Renal cortex interstitium (tissue), 11 donors: ENCODE measurements around the gene TULP1. TPM values are rescaled to one million over a fixed set of nuclear protein-coding genes. Genes with fewer than 3 reads are reported as not detected.

ENCODE experiments used
- DNase-seq, 11 donors: peaks; one replicate each; pipeline ENCODE4 v3.0.0-alpha.2; 2013; ENCODE audit warnings: low read depth in 9 of 11, low spot score in 4 of 11; ENCODE audit errors: extremely low read depth in 1 of 11
- polyA plus RNA-seq, 3 donors: library from polyadenylated mRNA; unstranded; fragments of 120-200 nt; gene quantifications; one replicate each; pipeline ENCODE4 v1.2.1, GENCODE V29; 2013; ENCODE audit not compliant: insufficient read length in 3 of 3

TULP1 gene
- polyA plus RNA-seq, 3 donors = 1.6 to 3.7 (median 3.1) TPM

GRCh38 chr6:35501784-35502183 is 10.9 kb downstream of the TULP1 start:
- DNase-seq = no peak

GRCh38 chr6:35500782-35501181 is 11.9 kb downstream of the TULP1 start:
- DNase-seq = no peak

DNA sequence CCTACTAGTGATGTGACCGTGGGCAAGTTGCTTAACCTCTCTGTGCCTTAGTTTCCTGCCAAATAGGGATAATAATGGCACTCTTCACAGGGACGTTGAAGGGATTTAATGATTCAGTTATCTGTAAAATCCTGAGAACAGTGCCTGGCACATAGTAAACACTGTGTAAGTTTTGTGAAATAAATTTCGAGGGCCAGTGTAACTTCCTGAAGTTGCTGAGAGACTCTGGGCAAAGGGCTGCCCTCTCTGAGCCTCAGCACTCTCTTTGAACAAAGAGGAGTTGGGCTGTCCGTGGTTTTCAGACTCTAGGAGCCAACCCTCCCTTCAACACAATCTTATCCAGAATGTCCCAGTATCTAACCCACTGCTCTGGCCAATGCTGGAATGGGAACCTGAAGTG is 13.3 kb downstream of the TULP1 start:
- no peak for DNase-seq

DNA sequence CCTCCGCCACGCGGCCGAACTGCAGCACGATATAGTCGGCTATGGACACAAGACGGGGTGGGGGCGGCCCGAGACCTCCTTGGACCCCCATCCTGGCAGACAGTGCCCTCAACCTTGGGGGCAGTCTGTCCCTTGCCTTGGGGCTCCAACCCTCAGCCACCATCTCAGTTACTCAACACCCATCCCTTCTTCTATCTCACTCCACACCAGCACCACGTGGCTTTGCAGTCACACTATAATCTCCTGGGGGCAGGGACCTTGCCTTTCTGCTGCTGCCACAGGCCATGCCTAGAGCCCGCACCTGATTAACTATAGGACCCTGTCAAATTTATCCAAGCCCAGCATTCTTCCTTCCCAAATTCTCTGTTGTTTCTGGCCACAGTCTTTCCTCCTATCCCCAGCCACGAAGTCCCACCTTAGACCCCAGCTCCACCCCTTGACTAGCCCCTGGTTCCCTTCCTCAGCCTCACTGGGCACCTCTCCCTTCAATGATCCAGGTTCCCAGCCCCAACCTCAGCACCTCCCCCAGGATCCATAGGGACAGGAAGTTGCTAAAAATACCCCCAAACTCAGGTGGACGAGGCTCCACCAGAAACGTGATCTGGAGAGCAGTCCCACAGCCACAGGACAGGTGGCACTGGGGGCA is 14.2 kb downstream of the TULP1 start:
- no peak for DNase-seq

DNA sequence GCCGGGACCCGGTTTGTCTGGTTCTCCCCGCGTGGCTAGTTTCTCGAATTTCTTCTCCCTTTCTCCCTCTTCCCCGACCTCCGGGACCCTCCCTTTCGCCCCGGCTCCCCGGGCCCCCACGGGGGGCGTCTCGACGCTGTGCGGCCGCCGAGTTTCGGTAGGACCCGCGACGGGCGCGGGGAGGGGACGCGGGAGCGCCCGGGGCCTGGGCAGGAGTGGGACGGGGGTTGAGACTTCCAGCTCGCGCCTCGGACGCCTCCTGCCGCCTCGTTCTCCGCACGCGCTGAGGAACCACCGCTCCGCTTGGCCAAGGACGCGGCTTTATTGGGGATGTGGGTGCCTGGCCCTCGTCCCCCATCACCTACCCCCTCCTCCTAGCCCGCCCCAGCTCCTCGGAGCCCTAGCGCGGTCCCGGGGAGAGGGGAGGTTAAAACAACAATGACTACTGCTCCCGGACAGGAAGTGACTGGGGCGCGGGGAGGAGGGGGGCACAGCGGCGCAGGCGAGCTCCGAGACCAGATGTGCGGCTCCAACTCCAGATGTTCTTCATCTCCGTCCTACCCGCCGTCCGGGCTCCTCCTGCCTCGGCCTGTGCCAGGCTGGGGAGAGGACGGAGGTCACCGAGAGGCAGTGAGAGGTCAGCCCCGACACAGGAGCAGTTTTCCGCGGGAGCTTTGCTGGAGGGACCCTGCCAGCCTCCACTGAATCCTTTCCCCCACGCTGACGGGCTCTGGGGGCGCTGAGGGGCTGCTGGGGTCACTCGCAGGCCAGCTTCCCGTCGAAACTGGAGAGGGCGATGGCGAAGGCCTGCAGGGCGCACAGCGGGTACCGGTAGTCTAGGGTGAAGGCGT is 14.9 kb downstream of the TULP1 start:
- DNase-seq = peak in 6 of 11 donors; percentile 72 to 83 (median 78)

DNA sequence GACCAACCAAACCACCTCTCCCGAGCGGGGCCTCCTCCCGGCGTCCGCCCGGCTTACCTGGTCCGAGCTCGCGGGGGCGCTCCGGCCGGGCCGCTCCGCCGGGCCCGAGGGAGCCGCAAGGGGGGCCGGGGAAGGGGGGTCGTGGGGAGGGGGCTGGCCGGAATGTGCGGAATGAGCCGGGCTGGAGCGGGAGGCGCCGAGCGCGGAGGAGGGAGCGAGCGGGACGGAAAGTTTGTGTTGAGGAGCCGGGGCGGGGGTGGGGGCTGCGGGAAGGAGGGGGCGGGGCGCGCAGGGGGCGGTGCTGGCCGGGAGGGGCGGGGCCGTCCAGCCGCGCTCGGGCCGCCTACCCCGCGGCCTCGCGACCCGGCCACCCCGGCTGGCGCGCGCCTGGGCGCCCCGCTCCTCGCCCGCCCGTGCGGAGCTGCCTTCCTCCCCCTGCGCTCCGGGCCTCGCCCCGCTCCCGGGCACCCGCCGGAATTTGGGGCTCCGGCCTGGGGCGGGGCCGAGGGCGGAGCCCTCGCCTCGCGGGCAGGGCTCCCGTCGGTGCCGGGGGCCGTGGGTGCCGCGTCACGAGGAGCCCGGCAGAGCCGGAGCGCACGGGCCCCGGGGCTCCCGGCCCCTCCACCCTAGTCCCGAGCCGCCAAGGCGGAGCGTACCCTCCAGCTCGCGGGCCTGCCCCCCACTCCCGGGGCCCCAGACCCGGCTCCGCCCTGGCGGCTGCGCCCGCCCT is 15.7 kb downstream of the TULP1 start, which contains the start of gene TEAD3:
TSS of gene TEAD3 (minus strand) at position 239 of the 730 bp plus-strand sequence.
- DNase-seq = peak in 6 of 11 donors; percentile 73 to 82 (median 76)

DNA sequence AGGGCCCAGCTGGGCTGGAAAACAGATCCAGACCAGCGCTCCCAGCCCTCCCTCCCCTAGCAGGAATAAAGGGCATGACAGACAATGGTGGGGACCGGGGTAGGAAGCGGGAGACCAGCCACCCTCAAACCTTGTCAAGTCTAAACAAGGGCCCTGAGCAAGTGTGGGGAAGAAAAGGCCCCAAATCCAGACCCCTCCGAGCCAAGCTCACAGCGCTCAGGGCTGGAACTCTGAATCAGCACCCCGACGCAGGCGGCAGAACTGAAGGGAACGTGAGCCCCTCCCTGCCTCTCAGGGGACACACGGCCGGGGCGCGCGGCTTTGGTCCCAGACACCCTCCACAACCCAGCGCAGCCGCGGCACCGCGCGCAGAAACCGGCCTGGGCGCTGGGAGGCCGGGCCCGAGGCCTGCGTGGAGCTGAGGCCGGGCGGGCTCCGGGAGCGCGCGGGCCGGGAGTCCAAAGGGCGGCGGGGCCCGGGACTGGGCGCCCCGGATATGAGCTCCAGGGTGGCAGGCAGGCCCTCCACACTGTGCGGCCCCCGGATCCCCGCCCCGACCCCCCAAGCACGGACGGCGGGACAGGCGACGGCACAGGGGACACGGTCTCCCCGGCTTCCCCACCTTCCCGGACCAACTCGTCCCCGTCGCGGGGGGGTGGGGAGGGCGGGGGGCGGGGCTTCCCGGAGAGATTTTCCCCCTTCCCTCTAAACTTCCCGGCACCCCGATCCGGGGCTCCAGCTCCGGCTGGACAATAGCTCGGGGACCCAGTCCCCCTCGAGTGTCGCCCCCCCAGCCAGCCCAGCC is 16.5 kb downstream of the TULP1 start:
- DNase-seq = no peak

- no peak for DNase-seq
Observed at GRCh38 chr6:35495258-35496035, 17.2 kb downstream of the TULP1 start.

GRCh38 chr6:35494161-35494563 is 18.5 kb downstream of the TULP1 start:
- no peak for DNase-seq

GRCh38 chr6:35493307-35493983 is 19.3 kb downstream of the TULP1 start:
- no peak for DNase-seq

GRCh38 chr6:35492974-35493284 is 19.8 kb downstream of the TULP1 start:
- DNase-seq = no peak

DNA sequence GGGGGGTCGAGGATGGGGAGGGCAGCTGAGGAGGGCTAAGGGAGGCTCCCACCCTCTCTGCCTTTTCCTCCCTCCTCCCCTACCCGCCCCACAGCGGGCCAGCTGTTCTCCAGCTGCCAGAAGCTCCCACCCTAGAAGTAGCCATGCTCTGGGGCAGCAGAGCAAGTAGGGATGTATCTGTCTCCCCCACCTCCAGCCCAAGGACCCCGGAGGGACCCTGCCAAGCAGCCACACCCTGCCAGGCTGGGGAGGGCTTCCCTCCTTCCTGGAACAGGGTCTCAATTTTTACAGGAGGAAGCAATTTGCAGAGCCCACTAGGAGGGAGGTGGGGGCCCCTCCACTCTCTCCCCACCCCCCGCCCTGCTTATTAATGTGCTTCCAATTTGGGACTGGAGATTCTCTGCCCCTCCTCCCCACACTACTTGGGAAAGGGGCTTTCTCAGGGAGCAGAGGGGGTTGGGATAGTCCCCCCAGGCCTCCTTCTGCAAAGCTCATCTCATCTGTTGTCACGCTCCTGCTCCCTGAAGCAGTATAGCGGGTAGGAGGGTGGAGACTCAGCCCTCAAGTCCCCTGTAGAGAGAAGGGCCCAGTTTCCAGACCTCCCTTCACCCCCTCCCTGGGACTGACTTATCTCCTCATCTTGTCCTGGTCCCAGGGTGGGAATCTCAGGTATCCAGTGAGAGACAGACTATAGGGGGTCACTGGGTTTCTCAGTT is 20.3 kb downstream of the TULP1 start:
- DNase-seq = peak in 1 of 11 donors; percentile 68

GRCh38 chr6:35491558-35492257 is 21.0 kb downstream of the TULP1 start:
- no peak for DNase-seq

- DNase-seq = no peak
Observed at GRCh38 chr6:35490821-35491557, 21.7 kb downstream of the TULP1 start.

DNA sequence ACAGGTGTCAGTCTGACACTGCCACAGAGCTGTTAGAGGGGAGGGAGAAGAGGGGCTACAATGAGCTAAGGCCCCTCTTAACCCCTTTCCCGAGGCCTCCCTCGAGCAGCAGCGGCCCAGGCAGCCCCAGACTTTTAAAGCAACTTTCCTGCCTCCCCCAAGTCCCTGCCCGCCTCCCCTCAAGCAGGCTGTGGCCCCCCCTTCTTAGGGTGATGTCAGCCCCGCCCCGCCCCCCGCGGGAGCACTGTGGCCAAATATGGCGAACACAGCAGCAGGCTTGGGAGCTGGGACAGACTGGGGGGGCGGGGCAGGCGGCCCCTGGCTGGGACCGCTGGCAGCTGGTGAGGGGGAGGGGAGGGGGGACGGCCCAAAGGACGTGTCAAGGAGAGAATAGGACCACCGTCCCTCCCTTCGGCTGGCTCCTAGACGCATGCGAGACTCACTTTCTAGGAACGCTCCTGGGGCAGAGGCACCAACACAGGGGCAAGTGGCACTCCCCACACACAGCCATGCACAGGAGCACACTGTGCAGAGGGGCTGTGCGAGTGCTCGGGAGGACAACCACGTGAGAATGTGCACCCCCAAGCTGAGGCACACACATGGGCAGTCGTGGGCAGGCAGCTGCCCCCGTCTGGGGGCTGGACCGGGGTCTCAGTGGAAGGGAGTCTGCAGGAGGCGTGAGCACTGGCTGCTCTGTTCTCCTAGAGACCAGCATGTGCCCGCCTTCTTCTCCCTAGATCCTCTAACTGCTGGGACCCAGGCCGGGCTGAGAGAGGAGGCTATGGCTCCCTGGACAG is 22.5 kb downstream of the TULP1 start:
- DNase-seq = peak in 1 of 11 donors; percentile 61
